Neural cell (in vitro differentiated cells): ENCODE results near the gene OVCH1. TPM values are rescaled to one million over a fixed set of nuclear protein-coding genes. Genes with fewer than 3 reads are reported as not detected.

Experiments
- H2AFZ ChIP-seq: fragments of 200-600, 300-800 bp; sonication (generic), shearing (Covaris generic); 2 replicates; pipeline ENCODE4 v1.6.0; 2014; ENCODE audit warnings: low read depth, mild to moderate bottlenecking, antibody characterized with exemption, low read length, moderate library complexity
- H3F3A ChIP-seq: fragments of 200-600 bp; shearing (Covaris generic); 2 replicates; pipeline ENCODE4 v1.6.1; 2016; ENCODE audit warnings: mild to moderate bottlenecking, moderate library complexity, mixed read lengths, antibody characterized with exemption, low read length; ENCODE audit not compliant: insufficient read depth, poor library complexity, severe bottlenecking
- H3K27ac ChIP-seq: fragments of 200-600, 300-800 bp; sonication (generic), shearing (Covaris generic); 2 replicates; pipeline ENCODE4 v1.5.1; 2014; ENCODE audit warnings: mild to moderate bottlenecking, low read length, moderate library complexity
- H3K27me3 ChIP-seq: fragments of 300-800, 200-600 bp; sonication (generic), shearing (Covaris generic); 2 replicates; pipeline ENCODE4 v1.6.0; 2014; ENCODE audit warnings: mild to moderate bottlenecking, low read depth, low read length, moderate library complexity; ENCODE audit not compliant: insufficient read depth
- H3K36me3 ChIP-seq: fragments of 300-800, 200-600 bp; sonication (generic), shearing (Covaris generic); 2 replicates; pipeline ENCODE4 v1.5.1; 2014; ENCODE audit warnings: mild to moderate bottlenecking, antibody characterized with exemption, low read length, moderate library complexity; ENCODE audit not compliant: insufficient read depth
- H3K4me2 ChIP-seq: fragments of 300-800, 200-600 bp; sonication (generic), shearing (Covaris generic); 2 replicates; pipeline ENCODE4 v1.6.0; 2014; ENCODE audit warnings: mild to moderate bottlenecking, low read length
- H3K4me3 ChIP-seq: fragments of 300-800, 200-600 bp; sonication (generic), shearing (Covaris generic); 2 replicates; pipeline ENCODE4 v1.5.1; 2014; ENCODE audit warnings: mild to moderate bottlenecking, low read length, moderate library complexity
- H3K79me2 ChIP-seq: fragments of 200-600 bp; shearing (Covaris generic); replicated peaks from 2 replicates; pipeline ENCODE4 v1.6.0; 2014; ENCODE audit warnings: mild to moderate bottlenecking, low read length, moderate library complexity; ENCODE audit not compliant: insufficient read depth
- H3K9ac ChIP-seq: fragments of 300-800, 200-600 bp; sonication (generic), shearing (Covaris generic); 2 replicates; pipeline ENCODE4 v1.6.1; 2016; ENCODE audit warnings: mild to moderate bottlenecking, low read length, mixed read lengths
- H3K9me2 ChIP-seq: fragments of 200-600 bp; shearing (Covaris generic); 2 replicates; pipeline ENCODE4 v1.6.1; 2016; ENCODE audit warnings: mild to moderate bottlenecking, low read length, mixed read lengths; ENCODE audit not compliant: insufficient read depth
- H3K9me3 ChIP-seq: fragments of 200-600, 300-800 bp; sonication (generic), shearing (Covaris generic); 2 replicates; pipeline ENCODE4 v1.6.1; 2016; ENCODE audit warnings: mild to moderate bottlenecking, mixed run types, low read length, moderate library complexity, mixed read lengths
- H4K20me1 ChIP-seq: fragments of 200-600 bp; shearing (Covaris generic); 2 replicates; pipeline ENCODE4 v1.6.1; 2016; ENCODE audit warnings: mild to moderate bottlenecking, mixed run types; ENCODE audit not compliant: insufficient read depth
- EP300 ChIP-seq: fragments of 450-650 bp; conservative IDR thresholded peaks from 2 replicates; pipeline ENCODE4 v1.6.1; 2014; ENCODE audit warnings: antibody characterized with exemption, mild to moderate bottlenecking, moderate library complexity; ENCODE audit not compliant: poor library complexity, severe bottlenecking
- EZH2 ChIP-seq: fragments of 200-600, 300-800 bp; shearing (Covaris generic), sonication (generic); IDR thresholded peaks from 2 replicates; pipeline ENCODE4 v1.6.1; 2014; ENCODE audit warnings: antibody characterized with exemption, low read length, borderline replicate concordance, mild to moderate bottlenecking; ENCODE audit not compliant: insufficient read depth, poor library complexity, severe bottlenecking
- MXI1 ChIP-seq: fragments of 450-650 bp; conservative IDR thresholded peaks from 2 replicates; pipeline ENCODE4 v1.6.1; 2014; ENCODE audit warnings: antibody characterized with exemption, mild to moderate bottlenecking; ENCODE audit not compliant: poor library complexity, severe bottlenecking
- POLR2AphosphoS5 ChIP-seq: IDR thresholded peaks from 2 replicates; pipeline ENCODE4 v1.6.1; 2012
- RAD21 ChIP-seq: fragments of 450-650 bp; conservative IDR thresholded peaks from 2 replicates; pipeline ENCODE4 v1.6.1; 2014; ENCODE audit warnings: antibody characterized with exemption, mild to moderate bottlenecking, moderate library complexity
- REST ChIP-seq: IDR thresholded peaks from 2 replicates; pipeline ENCODE4 v1.6.1; 2012; ENCODE audit warnings: borderline replicate concordance
- SMC3 ChIP-seq: fragments of 450-650 bp; conservative IDR thresholded peaks from 2 replicates; pipeline ENCODE4 v1.6.1; 2014; ENCODE audit warnings: antibody characterized with exemption, mild to moderate bottlenecking, moderate library complexity; ENCODE audit not compliant: poor library complexity
- TAF1 ChIP-seq: IDR thresholded peaks from 2 replicates; pipeline ENCODE4 v1.6.1; 2012; ENCODE audit warnings: low read depth
- polyA plus RNA-seq: library from polyadenylated mRNA; depleted of rRNA; stranded (reverse); fragments of >200 nt; gene quantifications from 2 replicates; pipeline ENCODE4 v1.2.3, GENCODE V29; 2014
- TF ChIP-seq, protein P1 (sequence below): fragments of 450-650 bp; IDR thresholded peaks from 2 replicates; pipeline ENCODE4 v1.5.1; 2014; ENCODE audit warnings: antibody characterized with exemption, mild to moderate bottlenecking, moderate library complexity; ENCODE audit not compliant: poor library complexity, severe bottlenecking

The OVCH1 gene
- polyA plus RNA-seq, 1 donor from 2014 or later, result 0.83 TPM

GRCh38 chr12:29416748-29417147, 80.7 kb downstream of the OVCH1 start:
- no peak for TF ChIP-seq EP300
- Histone ChIP-seq H3F3A (no peaks in the 10 kb centered on the region), H2AFZ (no peak overlapping the region), H4K20me1 (no peaks in the 10 kb centered on the region), H3K4me2 (no peak overlapping the region), H3K79me2 (no peaks in the 10 kb centered on the region), H3K36me3 (no peaks in the 10 kb centered on the region), H3K27ac (no peak overlapping the region), H3K27me3 (no peaks in the 10 kb centered on the region), H3K9me2 (no peaks in the 10 kb centered on the region), H3K9me3 (no peaks in the 10 kb centered on the region), H3K4me3 (no peak overlapping the region), H3K9ac (no peak overlapping the region)

- TF ChIP-seq MXI1 (no peak), POLR2AphosphoS5 (no peak), TAF1 (no peak), RAD21 (no peak), EP300 (no peak), EZH2 (no peak), REST (no peak), SMC3 (no peak)
- TF ChIP-seq, protein P1, sequence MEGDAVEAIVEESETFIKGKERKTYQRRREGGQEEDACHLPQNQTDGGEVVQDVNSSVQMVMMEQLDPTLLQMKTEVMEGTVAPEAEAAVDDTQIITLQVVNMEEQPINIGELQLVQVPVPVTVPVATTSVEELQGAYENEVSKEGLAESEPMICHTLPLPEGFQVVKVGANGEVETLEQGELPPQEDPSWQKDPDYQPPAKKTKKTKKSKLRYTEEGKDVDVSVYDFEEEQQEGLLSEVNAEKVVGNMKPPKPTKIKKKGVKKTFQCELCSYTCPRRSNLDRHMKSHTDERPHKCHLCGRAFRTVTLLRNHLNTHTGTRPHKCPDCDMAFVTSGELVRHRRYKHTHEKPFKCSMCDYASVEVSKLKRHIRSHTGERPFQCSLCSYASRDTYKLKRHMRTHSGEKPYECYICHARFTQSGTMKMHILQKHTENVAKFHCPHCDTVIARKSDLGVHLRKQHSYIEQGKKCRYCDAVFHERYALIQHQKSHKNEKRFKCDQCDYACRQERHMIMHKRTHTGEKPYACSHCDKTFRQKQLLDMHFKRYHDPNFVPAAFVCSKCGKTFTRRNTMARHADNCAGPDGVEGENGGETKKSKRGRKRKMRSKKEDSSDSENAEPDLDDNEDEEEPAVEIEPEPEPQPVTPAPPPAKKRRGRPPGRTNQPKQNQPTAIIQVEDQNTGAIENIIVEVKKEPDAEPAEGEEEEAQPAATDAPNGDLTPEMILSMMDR, result no peak
- Histone ChIP-seq H3K4me2 (no peak overlapping the region), H3K36me3 (no peaks in the 10 kb centered on the region)
Measured at GRCh38 chr12:29415111-29415510, 82.4 kb downstream of the OVCH1 start.

DNA sequence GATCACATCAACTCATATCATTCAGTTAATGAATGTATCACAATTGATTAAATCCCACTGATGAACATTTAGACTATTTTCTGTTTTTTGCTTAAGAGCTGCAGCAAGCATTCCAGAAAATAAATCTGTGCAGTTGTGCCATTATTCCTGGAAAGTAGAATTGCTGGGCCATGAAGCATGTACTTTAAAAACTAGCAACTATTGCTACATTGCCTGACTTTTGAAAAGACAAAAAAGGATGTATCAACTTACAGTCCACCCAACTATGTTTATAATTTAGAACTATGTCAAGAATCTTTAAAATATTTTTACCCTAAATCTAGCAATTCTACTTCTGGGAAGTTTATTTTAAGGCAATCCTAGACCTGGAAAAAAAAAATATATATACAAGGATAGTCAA, 83.1 kb downstream of the OVCH1 start:
- H2AFZ ChIP-seq, result no peak overlapping the region

More at GRCh38 chr12:29415111-29415510, 82.4 kb downstream of the OVCH1 start:
- Histone ChIP-seq H3K79me2 (no peaks in the 10 kb centered on the region), H3F3A (no peaks in the 10 kb centered on the region), H3K4me3 (no peak overlapping the region), H3K9me2 (no peaks in the 10 kb centered on the region), H3K9me3 (no peaks in the 10 kb centered on the region), H3K27ac (no peak overlapping the region), H3K27me3 (no peaks in the 10 kb centered on the region), H3K9ac (no peak overlapping the region), H4K20me1 (no peaks in the 10 kb centered on the region), H2AFZ (no peak overlapping the region)

More for the DNA sequence above, 83.1 kb downstream of the OVCH1 start:
- Histone ChIP-seq H3K27me3 (no peaks in the 10 kb centered on the region), H3K9me3 (no peaks in the 10 kb centered on the region), H3K27ac (no peak overlapping the region), H3K4me3 (no peak overlapping the region), H3K79me2 (no peaks in the 10 kb centered on the region), H3K4me2 (no peak overlapping the region), H3K9me2 (no peaks in the 10 kb centered on the region), H4K20me1 (no peaks in the 10 kb centered on the region), H3K9ac (no peak overlapping the region), H3K36me3 (no peaks in the 10 kb centered on the region), H3F3A (no peaks in the 10 kb centered on the region)
- no peak for TF ChIP-seq RAD21
- no peak for TF ChIP-seq SMC3
- TF ChIP-seq POLR2AphosphoS5, result no peak
- TF ChIP-seq EZH2, result no peak
- no peak for TF ChIP-seq TAF1
